NCI-H2227 treated with DMSO at 0.1 percent for 48 hours (cell line): ENCODE measurements around the gene TAF9.
A peak's percentile ranks its signal among the peaks of the same experiment; 100 is the strongest.
"Not testable (repeated sequence)": the region's sequence is repeated elsewhere in the genome, so short reads cannot be mapped to it uniquely, and the experiment has no call there.

Source experiments
- DNase-seq: peaks from one replicate; lab custom pipeline; 2025; lab: John Stamatoyannopoulos, UW

TAF9 gene, protein sequence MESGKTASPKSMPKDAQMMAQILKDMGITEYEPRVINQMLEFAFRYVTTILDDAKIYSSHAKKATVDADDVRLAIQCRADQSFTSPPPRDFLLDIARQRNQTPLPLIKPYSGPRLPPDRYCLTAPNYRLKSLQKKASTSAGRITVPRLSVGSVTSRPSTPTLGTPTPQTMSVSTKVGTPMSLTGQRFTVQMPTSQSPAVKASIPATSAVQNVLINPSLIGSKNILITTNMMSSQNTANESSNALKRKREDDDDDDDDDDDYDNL

DNA sequence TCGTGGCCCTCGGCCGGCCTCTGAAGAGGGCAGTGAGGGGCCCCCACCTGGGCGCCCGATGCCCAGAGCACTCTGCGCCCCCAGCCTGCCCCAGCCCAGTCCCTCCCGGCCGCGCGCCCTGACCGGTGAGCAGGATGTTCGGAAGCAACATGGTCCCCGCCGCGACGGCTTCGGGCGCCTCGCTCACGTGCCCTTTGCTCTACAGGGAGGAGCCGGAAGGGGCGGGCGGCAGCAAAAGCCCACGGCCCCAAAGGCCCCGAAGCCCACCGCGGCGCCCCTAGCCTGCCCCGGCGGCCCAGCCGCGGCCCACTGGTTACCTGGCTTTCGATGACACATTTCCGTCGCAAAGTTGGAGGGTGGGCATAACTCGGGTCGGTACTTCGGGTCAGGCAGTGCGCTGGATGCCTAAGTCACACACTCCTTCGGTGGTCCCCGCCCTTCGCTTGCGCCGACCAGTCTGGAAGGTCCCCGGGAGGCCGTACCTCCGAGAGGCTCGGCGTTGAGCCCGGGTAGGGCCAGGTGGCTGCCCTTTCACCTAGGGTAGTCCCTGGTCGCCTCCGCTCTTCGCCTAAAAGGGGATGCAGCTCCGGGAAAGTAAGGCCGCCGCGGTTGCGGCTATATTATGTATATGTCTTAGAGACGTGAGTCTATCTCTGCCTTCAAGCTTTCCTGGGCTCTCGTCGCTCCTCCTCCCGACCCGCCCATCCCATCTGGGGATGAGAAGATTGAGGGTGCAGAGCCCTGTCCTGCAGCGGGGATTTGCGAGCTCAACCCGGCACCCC is at the start of gene TAF9, which contains the start of the genes AK6 and RAD17:
Gene TAF9 (minus strand): TSS at position 181 of the 782 bp plus-strand sequence. CDS start 3,783 bp downstream, outside the sequence.
Gene AK6 (minus strand): TSS at position 181 of the 782 bp plus-strand sequence. CDS start 30 bp downstream, at position 151.
Gene RAD17 (plus strand): TSS at position 479 of the 782 bp plus-strand sequence. CDS start 2,391 bp downstream, outside the sequence.
- peak; percentile 93 for DNase-seq

DNA sequence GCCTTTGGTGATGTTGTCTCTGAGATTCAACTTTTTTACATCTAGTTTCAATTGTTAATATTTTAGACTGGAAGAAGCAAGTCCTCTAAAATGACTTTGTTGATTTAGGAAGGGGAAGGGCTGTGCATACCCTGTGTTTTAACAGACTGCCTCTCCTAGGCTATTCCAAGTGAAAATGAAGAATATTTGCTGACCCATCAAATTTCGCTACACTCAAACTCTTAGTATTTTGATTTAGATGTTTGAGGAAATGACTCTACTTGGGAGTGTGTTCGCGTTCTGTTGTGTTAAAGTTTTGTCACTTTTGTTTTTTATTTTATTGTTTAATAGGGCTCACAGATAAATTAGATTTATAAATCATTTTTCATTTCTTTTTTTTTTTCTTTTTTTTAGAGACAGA is 49.2 kb upstream of the TAF9 start:
- DNase-seq: no peak

DNA sequence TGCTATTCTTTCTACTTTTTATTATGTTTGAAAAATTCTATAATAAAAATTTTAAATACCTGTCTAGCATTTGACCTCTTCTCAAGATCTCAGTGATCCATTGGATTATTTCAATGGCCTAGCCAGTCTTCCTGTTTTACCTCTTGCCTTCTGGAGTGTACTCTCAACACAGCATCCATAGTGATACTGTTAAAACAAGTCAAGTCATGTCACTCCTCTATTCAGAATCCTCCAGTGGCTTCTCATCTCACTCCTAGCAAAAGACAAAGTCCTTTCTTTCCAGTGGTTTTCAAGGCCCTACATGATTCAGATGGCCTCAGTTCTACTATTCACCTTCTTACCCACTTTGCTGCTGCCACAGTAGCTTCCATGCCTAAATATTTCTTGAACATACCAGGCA is 47.4 kb upstream of the TAF9 start:
- no peak for DNase-seq

DNA sequence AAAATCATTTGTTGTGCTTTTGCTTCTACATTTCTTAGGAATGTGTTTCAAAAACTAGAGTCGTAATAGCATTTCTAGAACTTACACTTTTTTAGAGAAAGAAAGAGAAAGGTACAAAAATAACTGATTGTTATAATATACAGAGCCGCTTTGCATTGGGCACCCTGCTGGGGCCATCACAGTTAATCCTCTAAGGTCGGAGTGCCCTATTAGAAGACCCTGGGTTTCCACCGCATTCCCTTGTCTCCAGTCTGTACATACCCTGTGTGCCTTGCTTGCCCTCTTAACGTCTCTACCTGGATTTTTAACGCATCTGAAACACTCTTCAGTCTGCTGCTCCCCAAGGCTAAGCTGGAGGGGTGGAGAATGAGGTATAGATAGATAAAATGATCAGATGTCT is 46.9 kb upstream of the TAF9 start:
- DNase-seq: no peak

DNA sequence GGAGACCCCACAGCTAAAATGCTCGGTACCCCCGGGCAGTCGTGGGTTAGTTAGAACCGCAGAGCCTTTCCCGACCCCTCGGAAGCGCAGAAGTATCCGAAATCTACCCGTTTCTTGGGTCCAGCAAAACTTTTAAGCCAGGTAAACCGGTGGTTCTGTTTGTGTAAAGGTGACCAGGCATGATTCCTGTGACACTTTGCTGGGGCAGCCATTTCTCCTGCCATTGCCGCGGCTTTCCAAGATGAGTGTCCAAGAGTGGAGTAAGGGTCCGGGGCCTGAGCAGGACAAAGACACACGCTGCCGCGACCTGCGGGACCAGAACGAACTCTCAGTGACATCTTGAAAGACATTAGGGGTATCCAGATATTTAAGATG is 46.3 kb upstream of the TAF9 start:
- DNase-seq: no peak

DNA sequence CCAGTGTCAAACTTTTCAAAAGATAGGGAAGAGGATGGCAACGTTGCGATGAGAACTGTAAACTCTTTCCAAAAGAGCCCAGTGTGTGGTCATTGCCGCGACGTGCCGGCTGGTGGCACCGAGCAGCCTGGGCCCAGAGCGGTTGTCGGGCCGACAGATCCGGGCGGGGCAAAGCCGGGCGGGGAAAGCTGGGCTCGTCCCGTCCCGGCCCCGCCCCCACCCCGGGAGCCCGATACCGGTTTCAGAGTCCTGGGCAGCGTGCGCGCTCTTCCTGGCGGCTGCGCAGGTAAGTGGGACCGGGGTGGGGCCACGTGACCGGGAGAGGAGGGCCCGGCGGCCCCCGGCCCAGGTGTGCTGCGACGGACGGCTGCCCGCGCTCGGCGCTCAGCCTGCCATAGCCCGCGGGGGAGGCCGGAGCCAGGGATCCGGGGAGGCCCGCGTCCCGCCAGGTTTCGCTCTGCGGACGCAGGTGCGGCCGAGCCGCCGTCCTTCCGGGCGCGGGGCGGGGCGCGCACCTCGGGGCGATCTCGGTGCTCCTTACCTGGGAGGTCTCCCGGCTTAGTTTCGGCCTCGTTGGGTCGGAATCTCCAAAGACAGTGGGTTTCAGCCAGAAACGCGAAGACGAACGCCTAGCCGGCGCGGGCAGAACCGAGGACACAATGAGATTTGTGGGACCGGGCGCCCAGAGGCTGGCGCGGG is 45.7 kb upstream of the TAF9 start, which contains the start of gene MARVELD2:
Gene MARVELD2 (plus strand): TSS at position 232 of the 699 bp plus-strand sequence. CDS start 4,270 bp downstream, outside the sequence.
- peak; percentile 31 for DNase-seq

DNA sequence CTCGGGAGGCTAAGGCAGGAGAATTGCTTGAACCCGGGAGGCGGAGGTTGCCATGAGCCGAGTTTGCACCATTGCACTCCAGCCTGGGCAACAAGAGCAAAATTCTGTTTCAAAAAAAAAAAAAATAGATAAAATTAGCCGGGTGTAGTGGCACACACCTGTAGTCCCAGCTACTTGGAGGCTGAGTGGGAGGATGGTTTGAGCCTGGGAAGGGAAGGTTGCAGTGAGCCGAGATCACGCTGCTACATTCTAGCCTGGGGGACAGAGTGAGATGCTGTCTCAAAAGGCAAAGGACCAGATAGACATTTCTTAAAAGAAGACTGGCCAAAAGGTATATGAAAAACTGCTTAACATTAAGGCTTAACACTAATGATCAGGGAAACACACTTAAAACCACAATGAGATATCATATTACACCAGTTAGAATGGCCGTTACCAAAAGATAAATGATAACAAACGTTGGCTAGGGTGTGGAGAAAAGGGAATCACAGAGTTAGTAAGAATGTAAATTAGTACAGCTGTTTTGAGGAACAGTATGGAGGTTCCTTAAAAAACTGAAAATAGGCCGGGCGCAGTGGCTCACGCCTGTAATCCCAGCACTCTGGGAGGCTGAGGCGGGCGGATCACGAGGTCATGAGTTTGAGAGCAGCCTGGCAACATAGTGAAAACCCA is 35.5 kb upstream of the TAF9 start:
- DNase-seq: no peak

DNA sequence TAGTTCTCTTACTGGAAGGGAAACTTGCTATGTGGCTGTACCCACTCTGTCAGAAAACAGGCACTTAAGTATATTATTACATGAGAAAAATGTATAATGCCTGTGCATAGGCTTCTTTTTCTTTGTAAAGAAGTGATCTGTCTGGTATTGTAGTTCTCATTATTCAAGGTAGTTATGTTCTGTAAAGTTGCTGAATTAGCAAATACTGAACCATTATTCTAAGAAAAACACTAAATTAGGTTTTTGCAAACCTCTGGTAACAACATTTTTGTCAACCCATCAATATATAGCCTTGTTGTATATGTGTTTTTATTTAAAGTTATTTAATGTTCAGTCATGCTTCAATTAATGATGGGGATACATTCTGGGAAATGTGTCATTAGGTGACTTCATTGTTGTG is 9.1 kb upstream of the TAF9 start:
- no peak for DNase-seq

DNA sequence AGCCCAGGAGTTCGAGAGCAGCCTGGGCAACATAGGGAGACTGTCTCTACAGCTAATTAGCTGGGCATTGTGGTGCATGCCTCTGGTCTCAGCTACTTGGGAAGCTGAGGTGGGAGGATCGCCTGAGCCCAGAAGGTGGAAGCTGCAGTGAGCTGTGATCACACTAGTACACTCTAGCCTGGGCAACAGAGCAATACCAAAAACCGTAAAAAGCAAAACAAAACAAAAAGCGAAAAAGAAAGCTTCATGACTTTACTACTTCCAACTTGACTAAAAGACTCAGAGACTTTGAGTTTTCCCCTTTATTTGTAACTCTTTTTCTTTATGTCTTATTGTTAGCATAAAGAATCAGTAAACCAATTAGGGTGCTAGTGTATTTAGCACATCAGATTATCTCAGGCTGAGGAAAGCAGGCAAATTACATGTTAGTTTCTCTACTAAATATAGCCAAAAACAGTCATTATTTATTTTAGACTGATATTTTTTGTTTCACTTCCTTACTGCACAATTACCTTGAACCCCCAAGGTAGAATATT is 5.7 kb upstream of the TAF9 start:
- DNase-seq: no peak

DNA sequence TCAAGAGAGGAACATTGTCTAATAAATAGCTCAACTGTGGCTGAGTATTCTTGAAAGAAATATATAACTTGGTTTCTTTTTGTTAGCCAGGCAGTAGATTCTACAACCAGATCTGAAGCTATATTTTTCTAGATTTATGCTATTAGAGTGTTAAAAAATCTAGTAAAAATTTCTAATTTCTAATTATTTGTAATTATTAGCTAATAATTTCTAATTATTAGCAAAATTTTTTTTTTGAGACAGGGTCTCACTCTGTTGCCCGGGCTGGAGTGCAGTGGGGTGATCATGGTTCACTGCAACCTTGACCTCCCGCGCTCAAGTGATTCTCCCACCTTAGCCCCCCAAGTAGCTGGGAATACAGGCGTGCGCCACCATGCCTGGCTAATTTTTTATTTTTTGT is 3.1 kb upstream of the TAF9 start:
- no peak for DNase-seq

DNA sequence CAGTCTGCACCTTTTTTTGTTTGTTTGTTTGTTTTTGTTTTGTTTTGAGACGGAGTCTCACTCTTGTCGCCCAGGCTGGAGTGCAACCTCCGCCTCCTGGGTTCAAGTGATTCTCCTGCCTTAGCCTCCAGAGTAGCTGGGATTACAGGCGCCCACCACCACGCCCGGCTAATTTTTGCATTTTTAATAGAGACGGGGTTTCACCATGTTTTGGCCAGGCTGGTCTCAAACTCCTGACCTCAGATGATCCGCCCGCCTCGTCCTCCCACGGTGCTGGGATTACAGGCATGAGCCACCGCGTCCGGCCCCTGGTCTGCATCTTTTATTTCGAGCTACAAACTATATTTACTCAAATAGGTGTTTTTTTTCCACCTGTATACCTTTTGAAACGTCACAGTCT is 1.0 kb upstream of the TAF9 start:
- not testable (repeated sequence) for DNase-seq

DNA sequence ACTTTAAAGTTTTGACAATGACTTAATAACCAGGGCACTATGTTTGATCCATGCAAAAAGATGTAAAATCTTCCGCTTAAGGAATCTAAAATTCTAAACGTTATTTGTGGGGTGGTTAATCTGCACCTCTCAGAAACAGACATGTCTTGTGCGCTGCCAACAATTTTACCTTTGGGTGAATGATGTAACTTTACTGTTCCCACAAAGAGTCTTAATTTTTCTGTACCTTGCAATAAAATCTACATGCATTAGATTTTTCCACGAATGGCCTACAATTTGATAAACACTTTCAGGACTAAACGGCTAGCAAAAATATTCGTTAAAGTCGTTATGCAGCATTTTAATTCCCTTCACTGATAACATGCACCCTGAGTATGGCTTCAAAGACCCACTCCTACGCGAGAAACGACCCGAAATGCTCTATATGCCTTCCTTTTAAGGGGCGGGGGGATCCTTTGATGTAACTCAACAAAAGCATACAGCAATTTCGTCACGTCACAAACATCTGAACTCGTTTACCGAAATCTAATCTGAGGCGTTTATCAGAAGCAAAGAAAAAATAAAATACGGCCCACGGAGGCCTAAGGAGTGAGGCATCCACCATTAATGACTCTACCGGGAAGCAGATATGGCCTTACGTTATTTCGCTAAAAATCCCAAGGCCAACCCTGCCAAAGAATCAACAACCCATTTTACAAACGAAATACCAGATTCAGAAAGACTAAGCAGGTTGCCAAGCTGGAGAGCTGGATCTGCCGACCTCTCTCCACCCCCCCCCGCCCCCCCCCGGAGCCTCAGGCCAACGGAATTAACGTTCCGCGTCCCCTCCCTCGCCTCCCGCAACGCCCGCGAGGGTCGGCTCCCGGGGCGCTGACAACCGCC is 621 bp downstream of the TAF9 start:
- DNase-seq: peak; percentile 31

DNA sequence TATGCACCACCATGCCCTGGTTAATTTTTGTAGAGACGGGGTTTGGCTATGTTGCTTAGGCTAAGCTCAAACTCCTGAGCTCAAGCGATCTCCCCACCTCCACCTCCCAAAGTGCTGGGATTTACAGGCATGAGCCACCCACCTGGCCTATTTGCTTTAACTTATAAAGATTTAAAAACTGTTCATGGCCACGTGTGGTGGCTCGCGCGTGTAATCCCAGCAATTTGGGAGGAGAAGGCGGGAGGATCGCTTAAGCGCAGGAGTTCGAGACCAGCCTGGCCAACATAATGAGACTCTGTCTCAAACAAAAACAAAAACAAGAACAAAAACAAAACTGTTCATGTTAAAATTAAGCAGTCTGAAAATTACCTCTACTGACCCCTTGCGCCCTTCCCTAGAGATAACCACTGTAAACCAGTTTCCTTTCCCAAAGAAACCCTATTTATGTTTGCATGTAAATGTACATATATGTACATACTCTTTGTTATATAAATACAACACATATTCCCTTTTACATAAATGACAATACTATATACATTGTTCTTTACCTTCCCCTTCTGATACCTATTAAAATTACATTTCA is 1.5 kb downstream of the TAF9 start:
- no peak for DNase-seq

DNA sequence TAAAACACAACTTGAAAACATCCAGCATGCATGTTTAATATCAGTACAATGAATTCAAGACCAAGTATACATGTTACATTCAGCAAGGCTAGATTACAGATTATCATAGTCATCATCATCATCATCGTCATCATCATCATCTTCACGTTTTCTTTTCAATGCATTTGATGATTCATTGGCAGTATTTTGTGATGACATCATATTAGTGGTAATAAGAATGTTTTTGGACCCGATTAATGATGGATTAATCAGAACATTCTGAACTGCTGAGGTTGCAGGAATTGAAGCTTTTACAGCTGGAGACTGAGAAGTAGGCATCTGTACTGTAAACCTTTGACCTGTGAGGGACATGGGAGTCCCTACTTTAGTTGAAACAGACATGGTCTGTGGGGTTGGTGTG is 4.5 kb downstream of the TAF9 start:
- DNase-seq: no peak

DNA sequence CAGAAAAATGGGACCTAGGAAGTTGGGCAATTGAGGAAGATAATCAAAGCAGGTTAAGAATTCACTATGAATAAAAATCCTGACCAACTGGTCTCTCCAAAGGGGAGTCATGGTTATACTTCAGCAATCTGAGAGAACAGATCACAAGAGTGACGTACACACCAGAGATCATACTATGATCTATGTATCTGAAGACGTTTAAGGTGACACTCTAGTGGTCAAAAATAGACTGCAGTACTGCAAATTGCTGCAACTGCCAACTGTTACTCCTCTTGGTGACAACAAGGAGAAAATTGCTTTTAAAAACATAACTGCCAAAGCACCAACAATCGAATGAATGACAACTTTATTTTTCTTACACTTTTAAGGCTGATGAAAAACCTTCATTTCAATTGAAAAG is 4.9 kb downstream of the TAF9 start:
- peak; percentile 5 for DNase-seq

DNA sequence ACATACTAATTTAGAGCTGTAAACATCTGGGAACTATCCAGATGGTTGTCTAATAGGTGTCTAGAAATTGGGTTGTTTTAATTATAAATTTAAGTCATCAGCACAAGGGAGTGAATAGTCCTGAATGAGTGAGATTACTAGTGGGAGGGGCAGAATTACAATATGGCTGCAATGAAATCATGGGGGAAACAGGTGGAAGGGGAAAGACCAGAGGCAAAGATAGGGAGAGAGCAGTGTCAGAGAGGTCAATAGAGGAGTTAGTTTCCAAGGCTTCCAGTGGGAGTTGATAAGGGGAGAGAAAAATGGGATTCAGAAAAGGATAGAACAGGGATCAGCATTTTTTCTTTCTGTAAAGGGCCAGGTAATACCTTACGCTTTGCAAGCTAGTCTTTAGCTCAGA is 8.9 kb downstream of the TAF9 start:
- no peak for DNase-seq

DNA sequence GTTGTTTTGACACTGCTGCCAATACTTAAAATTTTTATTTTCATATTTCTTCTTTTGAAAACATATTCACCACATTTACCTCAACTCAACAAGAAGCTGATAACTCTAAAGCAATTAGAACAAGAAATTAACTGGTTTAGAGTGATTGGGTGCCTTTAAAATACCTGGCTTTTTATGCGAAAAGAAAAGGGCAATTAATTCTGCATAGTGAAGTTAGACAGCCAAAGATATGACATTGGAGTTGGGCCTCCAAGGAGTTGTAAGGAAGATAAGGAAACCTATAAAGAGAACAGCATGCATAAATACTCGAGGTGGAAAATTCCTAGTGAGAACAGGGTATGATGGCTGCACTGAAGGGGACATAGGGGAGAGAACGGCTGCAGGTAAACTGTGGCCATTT is 9.6 kb downstream of the TAF9 start:
- DNase-seq: no peak

DNA sequence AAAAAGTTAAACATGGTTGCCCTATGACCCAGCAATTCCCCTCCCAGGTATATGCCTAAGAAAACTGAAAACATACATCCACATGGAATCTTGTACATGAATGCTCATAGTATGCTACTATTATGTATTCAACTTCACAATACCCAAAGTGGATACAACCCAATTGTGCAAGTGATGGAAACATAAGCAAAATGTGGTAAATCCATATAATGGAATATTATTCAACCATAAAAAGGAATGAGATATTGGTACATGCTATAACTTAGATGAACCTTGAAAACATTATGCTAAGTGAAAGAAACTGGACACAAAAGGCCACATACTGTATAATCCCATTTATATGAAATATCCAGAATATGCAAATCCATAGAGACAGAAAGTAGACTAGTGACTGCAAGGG is 18.7 kb downstream of the TAF9 start:
- DNase-seq: no peak

DNA sequence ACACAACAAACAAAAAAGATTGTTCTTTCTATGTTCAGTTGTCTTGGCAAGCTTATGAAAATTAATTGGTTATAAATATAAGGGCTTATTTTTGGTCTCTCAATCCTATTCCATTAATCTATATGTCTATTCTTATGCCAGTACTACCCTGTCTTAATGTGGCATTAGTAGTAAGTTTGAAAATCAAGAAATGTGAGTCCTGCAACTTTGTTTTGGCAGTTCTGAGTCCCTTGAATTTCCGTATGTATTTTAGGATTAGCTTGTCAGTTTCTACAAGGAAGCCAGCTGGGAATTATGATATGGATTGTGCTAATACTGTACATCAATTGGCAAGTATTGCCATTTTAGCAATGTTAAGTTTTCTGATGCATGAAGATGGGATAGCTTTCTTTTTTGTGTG is 26.2 kb downstream of the TAF9 start:
- no peak for DNase-seq

DNA sequence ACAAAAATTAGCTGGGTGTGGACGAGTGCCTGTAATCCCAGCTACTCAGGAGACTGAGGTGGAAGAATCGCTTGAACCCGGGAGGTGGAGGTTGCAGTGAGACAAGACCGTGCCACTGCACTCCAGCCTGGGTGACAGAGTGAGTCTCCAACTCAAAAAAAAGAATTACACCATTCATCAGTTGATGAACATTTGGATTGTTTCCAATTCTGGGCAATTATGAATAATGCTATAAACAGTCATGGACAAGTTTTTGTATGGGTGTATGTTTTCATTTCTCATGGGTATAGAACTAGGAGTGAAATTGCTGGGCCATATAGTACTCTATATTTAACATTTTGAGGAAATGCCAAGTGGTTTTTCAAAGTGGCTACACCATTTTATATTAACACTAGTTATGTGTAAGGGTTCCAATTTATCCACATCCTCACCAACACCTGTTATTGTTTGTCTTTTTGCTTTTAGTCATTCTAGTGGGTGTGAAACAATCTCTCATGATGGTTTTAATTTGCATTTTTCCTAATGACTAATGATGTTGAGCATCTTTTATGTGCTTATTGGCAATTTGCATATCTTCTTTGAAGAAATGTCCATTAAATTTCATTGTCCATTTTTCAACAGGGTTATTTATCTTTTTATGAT is 27.7 kb downstream of the TAF9 start:
- DNase-seq: no peak
